Testis (tissue), 3 donors: Measurements from ENCODE around the gene HCRT. TPM values are rescaled to one million over a fixed set of nuclear protein-coding genes. Genes with fewer than 3 reads are reported as not detected.
"Not testable (repeated sequence)": the region's sequence is repeated elsewhere in the genome, so short reads cannot be mapped to it uniquely, and the experiment has no call there.

Source experiments
- DNase-seq: peaks from one replicate; pipeline ENCODE4 v3.0.0-alpha.2; 2019
- H3K27ac ChIP-seq, 2 donors: fragments of 200-600 bp; sonication (generic); one replicate each; pipeline ENCODE4 v1.5.1; 2019
- H3K27me3 ChIP-seq: fragments of 200-600 bp; sonication (generic); one replicate; pipeline ENCODE4 v1.5.1; 2019
- H3K36me3 ChIP-seq: fragments of 200-600 bp; sonication (generic); one replicate; pipeline ENCODE4 v1.5.1; 2017; ENCODE audit warnings: low read depth; ENCODE audit errors: missing control alignments
- H3K4me1 ChIP-seq: fragments of 200-600 bp; sonication (generic); one replicate; pipeline ENCODE4 v1.5.1; 2019
- H3K4me3 ChIP-seq, 2 donors: fragments of 200-600 bp; sonication (generic); one replicate each; pipeline ENCODE4 v1.5.1; 2017 to 2019
- H3K9me3 ChIP-seq: fragments of 200-600 bp; sonication (generic); one replicate; pipeline ENCODE4 v1.5.1; 2017
- CTCF ChIP-seq, 3 experiments: fragments of 450-650 bp in 2 of 3; fragments of 200-600 bp in 1 of 3; sonication (generic) in 1 of 3; IDR thresholded peaks; one replicate each; pipeline ENCODE4 v1.5.1; 2016 to 2019; ENCODE audit warnings: antibody characterized with exemption in 3 of 3, mild to moderate bottlenecking in 2 of 3, moderate library complexity in 1 of 3
- POLR2A ChIP-seq: fragments of 450-650 bp; IDR thresholded peaks from one replicate; pipeline ENCODE4 v1.6.1; 2017; ENCODE audit warnings: antibody characterized with exemption, mild to moderate bottlenecking, moderate library complexity
- WGBS, 2 donors: methylation state at CpG; one replicate each; pipeline ENCODE4 v1.1.5; 2018; 5-methylcytosine and 5-hydroxymethylcytosine counted together
- intact Hi-C: fragments of 100-400 bp; cut with DNase I; formaldehyde crosslinking; loops from one replicate; pipeline ENCODE4 v1.15.1; 2023; ENCODE audit warnings: low total_unique reads
- polyA plus RNA-seq: library from polyadenylated mRNA; stranded (reverse); fragments of 350-450 nt; fragmentation: Illumina TruSeq; extraction: RNeasy Lipid Tissue Mini Kit (QIAGEN cat#74804); gene quantifications from one replicate; pipeline ENCODE4 v1.2.3, GENCODE V29; 2014; ENCODE audit warnings: low read depth, low replicate concordance; ENCODE audit not compliant: insufficient read depth
- total RNA-seq, 2 donors: library from RNA; depleted of rRNA; stranded (reverse); fragments of >200 nt; gene quantifications; one replicate each; pipeline ENCODE4 v1.2.3, GENCODE V29; 2016

Gene HCRT
- total and polyA plus RNA-seq, 3 donors from 2014 or later = not detected

DNA sequence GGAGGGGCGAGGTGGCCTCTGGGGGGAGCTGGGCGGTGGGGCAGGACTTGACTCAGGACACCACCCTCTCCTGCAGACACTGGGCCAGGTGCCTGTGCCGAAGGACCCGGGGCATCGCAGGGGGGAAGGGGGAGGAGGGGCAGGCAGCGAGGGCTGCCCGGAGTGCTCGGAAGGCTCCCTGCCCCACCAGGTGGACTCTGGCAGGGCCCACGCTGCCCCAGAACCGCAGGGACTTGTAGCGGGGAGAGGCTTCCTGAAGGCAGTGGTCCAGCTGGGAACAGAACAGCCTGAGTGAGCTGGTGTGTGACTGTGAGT lies 4.4 kb upstream of the HCRT start:
- H3K9me3 ChIP-seq = no peaks in the 10 kb centered on the region
- no peak for DNase-seq
- H3K4me3 ChIP-seq = no peak overlapping the region
- H3K36me3 ChIP-seq = no peaks in the 10 kb centered on the region
- no peak for TF ChIP-seq CTCF (IDR thresholded peaks at IDR 0.05)
- intact Hi-C loops = no loop called here
- H3K27ac ChIP-seq = no peak overlapping the region
- H3K4me1 ChIP-seq = peaks cover 10% of the 10 kb centered on the region
- no peaks in the 10 kb centered on the region for H3K27me3 ChIP-seq
- 88 to 92% methylated on average over 5 to 11 of the region's 11 CpGs for WGBS, 2 donors

- no peaks in the 10 kb centered on the region for H3K36me3 ChIP-seq
- no peaks in the 10 kb centered on the region for H3K9me3 ChIP-seq
- DNase-seq = no peak
- no peak overlapping the region for H3K4me3 ChIP-seq
- peaks cover 15% of the 10 kb centered on the region for H3K4me1 ChIP-seq
- intact Hi-C loops = no loop called here
- no peaks in the 10 kb centered on the region for H3K27me3 ChIP-seq
- H3K27ac ChIP-seq = no peak overlapping the region
- WGBS, 2 donors = 84 to 86% methylated on average over 12 to 19 of the region's 19 CpGs
- TF ChIP-seq POLR2A (no peak), CTCF (IDR thresholded peaks at IDR 0.05) (no peak)
These were observed 3.7 kb upstream of the HCRT start for GRCh38 chr17:42188749-42189650.

GRCh38 chr17:42187833-42188232 lies 2.6 kb upstream of the HCRT start:
- no peak overlapping the region for H3K4me3 ChIP-seq
- 77 to 100% methylated on average over 1 to 2 of the region's 2 CpGs for WGBS, 2 donors
- H3K27me3 ChIP-seq = no peaks in the 10 kb centered on the region
- no peak overlapping the region for H3K27ac ChIP-seq
- peaks cover 7% of the 10 kb centered on the region for H3K4me1 ChIP-seq
- TF ChIP-seq CTCF (IDR thresholded peaks at IDR 0.05) (no peak), POLR2A (no peak)
- no peak for DNase-seq
- no peaks in the 10 kb centered on the region for H3K9me3 ChIP-seq
- intact Hi-C loops = no loop called here
- no peaks in the 10 kb centered on the region for H3K36me3 ChIP-seq

GRCh38 chr17:42186191-42186590 lies 939 bp upstream of the HCRT start:
- WGBS, 2 donors = 93 to 95% methylated on average over 5 of the region's 5 CpGs
- H3K9me3 ChIP-seq, H3K4me1 ChIP-seq, intact Hi-C loops, H3K27me3 ChIP-seq, H3K27ac ChIP-seq, H3K4me3 ChIP-seq, H3K36me3 ChIP-seq, DNase-seq: not testable (repeated sequence)

DNA sequence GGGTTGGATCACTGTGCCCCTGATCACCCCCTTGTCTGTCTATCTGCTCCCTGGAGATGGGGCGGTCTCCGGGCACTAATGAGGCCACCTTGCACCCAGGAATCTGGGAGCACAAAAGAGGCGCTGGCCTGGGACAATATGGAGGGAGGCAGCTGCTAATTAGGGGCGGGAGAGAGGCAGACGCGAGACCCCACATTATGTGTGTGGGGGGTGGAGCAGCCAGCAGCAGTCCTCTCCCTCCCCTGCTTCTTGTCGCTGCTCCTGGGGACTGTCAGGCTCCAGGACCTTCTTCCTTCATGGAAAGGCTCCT lies 324 bp upstream of the HCRT start:
- H3K27me3 ChIP-seq = no peaks in the 10 kb centered on the region
- no peak overlapping the region for H3K4me3 ChIP-seq
- H3K36me3 ChIP-seq = no peaks in the 10 kb centered on the region
- no peak overlapping the region for H3K27ac ChIP-seq
- 81 to 82% methylated on average over 6 to 7 of the region's 7 CpGs for WGBS, 2 donors
- H3K4me1 ChIP-seq = peaks cover 11% of the 10 kb centered on the region
- intact Hi-C loops = no loop called here
- DNase-seq = no peak
- no peak for TF ChIP-seq POLR2A
- TF ChIP-seq CTCF (IDR thresholded peaks at IDR 0.05) = no peak
- no peaks in the 10 kb centered on the region for H3K9me3 ChIP-seq
